IPS-18a (cell line): ENCODE results near the gene SEMA4D.

Experiments used
- H3K27ac ChIP-seq: one replicate; pipeline ENCODE4 v1.5.1; 2013; ENCODE audit warnings: low read length
- H3K27me3 ChIP-seq: one replicate; pipeline ENCODE4 v1.6.1; 2013; ENCODE audit warnings: mild to moderate bottlenecking, low read length; ENCODE audit not compliant: control insufficient read depth, insufficient read depth
- H3K36me3 ChIP-seq: one replicate; pipeline ENCODE4 v1.6.1; 2013; ENCODE audit warnings: low read depth, low read length; ENCODE audit not compliant: control insufficient read depth
- H3K4me1 ChIP-seq: one replicate; pipeline ENCODE4 v1.6.1; 2013; ENCODE audit warnings: low read depth, low read length; ENCODE audit not compliant: control insufficient read depth
- H3K4me3 ChIP-seq: one replicate; pipeline ENCODE4 v1.5.1; 2013; ENCODE audit warnings: low read length
- H3K9ac ChIP-seq: one replicate; pipeline ENCODE4 v1.6.1; 2013; ENCODE audit warnings: mild to moderate bottlenecking, low read length, moderate library complexity
- H3K9me3 ChIP-seq: one replicate; pipeline ENCODE4 v1.6.1; 2013; ENCODE audit warnings: low read depth, low read length; ENCODE audit not compliant: control insufficient read depth

The SEMA4D gene

GRCh38 chr9:89446261-89446960 is 51.5 kb downstream of the SEMA4D start:
- no peak overlapping the region for H3K4me3 ChIP-seq
- no peaks in the 10 kb centered on the region for H3K9me3 ChIP-seq
- no peaks in the 10 kb centered on the region for H3K27me3 ChIP-seq
- H3K36me3 ChIP-seq: no peaks in the 10 kb centered on the region
- H3K27ac ChIP-seq: no peak overlapping the region
- no peaks in the 10 kb centered on the region for H3K4me1 ChIP-seq
- no peak overlapping the region for H3K9ac ChIP-seq

- Histone ChIP-seq H3K4me1 (peaks cover under 1% of the 10 kb centered on the region), H3K9ac (no peak overlapping the region), H3K27me3 (no peaks in the 10 kb centered on the region)
Observed at GRCh38 chr9:89445801-89446251, 52.1 kb downstream of the SEMA4D start.

GRCh38 chr9:89444925-89445765 is 52.8 kb downstream of the SEMA4D start:
- H3K4me3 ChIP-seq: no peak overlapping the region
- peaks cover 4% of the 10 kb centered on the region for H3K4me1 ChIP-seq

More at GRCh38 chr9:89445801-89446251, 52.1 kb downstream of the SEMA4D start:
- no peaks in the 10 kb centered on the region for H3K9me3 ChIP-seq
- no peak overlapping the region for H3K27ac ChIP-seq
- H3K36me3 ChIP-seq: no peaks in the 10 kb centered on the region
- no peak overlapping the region for H3K4me3 ChIP-seq

GRCh38 chr9:89444274-89444673 is 53.6 kb downstream of the SEMA4D start:
- no peak overlapping the region for H3K4me3 ChIP-seq
- no peak overlapping the region for H3K9ac ChIP-seq
- no peaks in the 10 kb centered on the region for H3K27me3 ChIP-seq
- H3K27ac ChIP-seq: no peak overlapping the region
- no peaks in the 10 kb centered on the region for H3K36me3 ChIP-seq
- peaks cover 7% of the 10 kb centered on the region for H3K4me1 ChIP-seq
- H3K9me3 ChIP-seq: no peaks in the 10 kb centered on the region

More at GRCh38 chr9:89444925-89445765, 52.8 kb downstream of the SEMA4D start:
- Histone ChIP-seq H3K27ac (no peak overlapping the region), H3K36me3 (no peaks in the 10 kb centered on the region), H3K9me3 (no peaks in the 10 kb centered on the region), H3K27me3 (no peaks in the 10 kb centered on the region), H3K9ac (no peak overlapping the region)

GRCh38 chr9:89442981-89443814 is 54.7 kb downstream of the SEMA4D start:
- Histone ChIP-seq H3K27me3 (no peaks in the 10 kb centered on the region), H3K9me3 (no peaks in the 10 kb centered on the region), H3K4me1 (peaks cover 7% of the 10 kb centered on the region), H3K4me3 (no peak overlapping the region), H3K36me3 (no peaks in the 10 kb centered on the region), H3K9ac (no peak overlapping the region), H3K27ac (no peak overlapping the region)

GRCh38 chr9:89442501-89442978 is 55.4 kb downstream of the SEMA4D start:
- Histone ChIP-seq H3K36me3 (no peaks in the 10 kb centered on the region), H3K4me3 (no peak overlapping the region), H3K27me3 (no peaks in the 10 kb centered on the region), H3K27ac (no peak overlapping the region), H3K9ac (no peak overlapping the region), H3K4me1 (peaks cover 11% of the 10 kb centered on the region), H3K9me3 (no peaks in the 10 kb centered on the region)

- H3K4me3 ChIP-seq: no peak overlapping the region
- no peaks in the 10 kb centered on the region for H3K36me3 ChIP-seq
- no peaks in the 10 kb centered on the region for H3K27me3 ChIP-seq
- H3K4me1 ChIP-seq: peaks cover 15% of the 10 kb centered on the region
- no peaks in the 10 kb centered on the region for H3K9me3 ChIP-seq
- no peak overlapping the region for H3K27ac ChIP-seq
- no peak overlapping the region for H3K9ac ChIP-seq
Observed at GRCh38 chr9:89441986-89442385, 55.9 kb downstream of the SEMA4D start.

GRCh38 chr9:89441655-89441970 is 56.3 kb downstream of the SEMA4D start:
- no peaks in the 10 kb centered on the region for H3K9me3 ChIP-seq
- H3K27me3 ChIP-seq: no peaks in the 10 kb centered on the region
- H3K4me1 ChIP-seq: peaks cover 18% of the 10 kb centered on the region
- no peaks in the 10 kb centered on the region for H3K36me3 ChIP-seq
- no peak overlapping the region for H3K9ac ChIP-seq
- H3K4me3 ChIP-seq: no peak overlapping the region
- H3K27ac ChIP-seq: no peak overlapping the region

- Histone ChIP-seq H3K27ac (no peak overlapping the region), H3K9me3 (no peaks in the 10 kb centered on the region), H3K27me3 (no peaks in the 10 kb centered on the region), H3K36me3 (no peaks in the 10 kb centered on the region), H3K4me1 (peaks cover 23% of the 10 kb centered on the region), H3K9ac (no peak overlapping the region), H3K4me3 (no peak overlapping the region)
Observed at GRCh38 chr9:89440951-89441654, 56.8 kb downstream of the SEMA4D start.

GRCh38 chr9:89440548-89440947 is 57.4 kb downstream of the SEMA4D start:
- no peaks in the 10 kb centered on the region for H3K9me3 ChIP-seq
- no peak overlapping the region for H3K4me3 ChIP-seq
- H3K9ac ChIP-seq: no peak overlapping the region
- no peak overlapping the region for H3K27ac ChIP-seq
- peaks cover 28% of the 10 kb centered on the region for H3K4me1 ChIP-seq
- H3K27me3 ChIP-seq: no peaks in the 10 kb centered on the region
- no peaks in the 10 kb centered on the region for H3K36me3 ChIP-seq

GRCh38 chr9:89440046-89440445 is 57.9 kb downstream of the SEMA4D start:
- Histone ChIP-seq H3K9ac (no peak overlapping the region), H3K4me1 (peaks cover 28% of the 10 kb centered on the region), H3K36me3 (no peaks in the 10 kb centered on the region), H3K27ac (no peak overlapping the region), H3K4me3 (no peak overlapping the region), H3K27me3 (no peaks in the 10 kb centered on the region), H3K9me3 (no peaks in the 10 kb centered on the region)
